GM21447 (cell line): ENCODE measurements around the gene HOXC10.

Experiments used
- ATAC-seq: cut with Tn5 transposase; IDR thresholded peaks from one replicate; pipeline ENCODE4 v1.9.1; 2021; ENCODE audit not compliant: unreplicated experiment

The HOXC10 gene

GRCh38 chr12:53976823-53977595, 7.9 kb upstream of the HOXC10 start:
- no peak for ATAC-seq

- no peak for ATAC-seq
These were observed 7.1 kb upstream of the HOXC10 start for GRCh38 chr12:53977596-53978445.

- no peak for ATAC-seq
These were observed 6.2 kb upstream of the HOXC10 start for GRCh38 chr12:53978477-53979356.

DNA sequence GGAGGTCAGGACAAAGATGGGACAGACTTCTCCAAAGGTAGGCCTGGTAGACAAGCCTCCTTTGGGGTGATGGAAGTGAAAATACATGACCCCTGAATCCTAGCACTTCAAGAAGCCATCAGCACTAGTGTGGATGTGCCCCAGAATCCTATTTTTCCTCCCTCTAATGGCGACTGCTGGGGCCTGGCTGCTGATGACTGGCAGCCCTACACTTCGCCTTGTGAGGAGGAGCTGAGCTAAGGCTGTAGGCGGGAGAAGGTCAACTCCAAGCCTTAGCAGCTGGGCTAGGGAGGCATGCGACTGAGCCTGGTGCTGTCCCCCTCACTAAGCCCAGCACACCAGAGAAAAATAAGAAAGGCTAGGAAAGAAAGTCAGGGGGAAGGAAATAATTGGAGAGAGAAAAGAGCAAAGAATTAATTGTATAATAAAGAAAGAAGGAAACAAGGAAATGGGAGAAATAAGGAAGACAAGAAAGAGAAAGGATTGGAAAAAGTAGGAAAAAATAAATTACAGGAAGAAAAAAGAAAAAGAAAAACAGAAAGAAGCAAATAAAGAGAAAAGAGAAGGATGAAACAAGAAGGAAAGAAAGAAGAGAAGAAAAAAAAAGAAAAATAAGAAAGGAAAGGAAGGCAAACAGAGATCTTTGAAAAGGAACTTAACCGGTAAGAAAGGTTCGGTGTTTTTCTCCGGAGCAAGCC, 4.7 kb upstream of the HOXC10 start:
- no peak for ATAC-seq

GRCh38 chr12:53980802-53981496, 4.0 kb upstream of the HOXC10 start:
- ATAC-seq, result no peak

- ATAC-seq, result no peak
These were observed 3.0 kb upstream of the HOXC10 start for GRCh38 chr12:53981634-53982565.

DNA sequence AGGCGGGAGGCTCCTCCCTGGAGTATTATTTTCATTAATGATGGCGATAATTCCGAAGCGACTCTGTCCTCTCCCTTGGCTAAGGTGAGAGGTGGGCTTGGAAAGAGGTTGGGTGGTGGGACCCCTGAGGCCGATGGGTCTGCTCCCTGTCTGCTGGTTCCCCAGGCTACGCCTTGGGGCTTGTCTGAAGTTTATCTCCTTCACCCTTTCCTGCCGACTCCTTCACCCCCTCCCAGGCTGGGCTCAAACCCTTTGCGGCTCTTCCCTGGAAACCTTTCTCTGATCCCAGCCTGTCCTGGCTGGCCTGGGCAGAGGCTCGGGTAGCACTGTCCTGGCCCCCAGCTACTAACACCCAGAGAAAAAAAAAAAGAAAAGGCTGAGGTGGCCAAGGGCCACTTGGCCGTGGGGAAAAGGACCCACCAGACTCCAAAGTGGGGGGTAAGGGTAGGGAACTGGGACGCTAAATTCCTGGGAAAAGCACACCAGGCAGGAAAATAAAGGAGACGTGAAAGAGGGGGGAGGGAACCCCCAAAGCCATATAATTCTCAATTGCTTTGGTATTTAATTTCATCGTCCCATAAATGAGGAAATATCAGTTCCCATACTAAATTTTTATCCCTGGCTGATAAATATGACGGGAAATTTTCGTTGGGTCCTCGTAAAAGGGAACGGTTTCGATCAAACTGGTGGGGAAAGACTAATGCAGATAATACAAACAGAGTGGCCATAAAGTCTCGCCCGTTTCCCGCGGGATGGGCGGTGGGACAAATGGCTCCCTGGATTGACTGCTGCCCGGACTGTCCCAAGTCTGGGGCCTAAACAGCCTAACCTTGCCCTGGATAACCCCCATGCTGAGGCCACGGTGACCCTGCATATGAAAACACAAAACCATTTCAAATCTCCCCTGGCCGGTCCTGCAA, 2.0 kb upstream of the HOXC10 start:
- ATAC-seq, result no peak

GRCh38 chr12:53983568-53983949, 1.4 kb upstream of the HOXC10 start:
- ATAC-seq, result no peak

DNA sequence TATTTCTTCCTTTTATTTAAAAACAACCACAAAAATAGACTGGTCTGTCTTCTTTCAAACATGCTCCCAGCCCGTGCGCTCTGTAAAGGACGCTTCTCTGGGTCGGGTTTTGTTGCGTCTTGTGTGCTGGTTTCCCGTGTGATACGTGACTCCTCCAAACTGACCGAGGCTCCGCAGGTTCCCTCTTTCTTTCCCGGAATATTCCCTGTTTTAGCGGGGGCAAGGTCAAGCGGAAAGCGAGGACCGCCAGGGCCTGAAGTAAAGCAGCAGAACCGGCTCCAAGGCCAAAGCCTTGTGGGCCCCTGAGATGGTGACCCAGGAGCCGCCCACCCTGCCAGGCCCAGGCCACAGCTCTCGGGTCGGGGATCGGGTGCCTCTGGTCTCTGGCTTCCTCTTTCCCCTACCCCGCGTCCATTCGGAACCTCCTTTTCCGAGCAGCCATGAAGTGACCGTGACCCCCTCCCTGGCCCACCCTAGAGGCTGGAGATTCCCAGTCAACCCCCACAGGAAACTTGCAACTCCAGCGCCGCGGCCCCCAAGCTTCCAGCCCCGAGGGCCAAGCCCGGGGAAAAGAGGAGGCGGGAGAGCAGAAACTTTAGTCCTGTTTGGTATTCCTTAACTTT, 885 bp upstream of the HOXC10 start:
- no peak for ATAC-seq

DNA sequence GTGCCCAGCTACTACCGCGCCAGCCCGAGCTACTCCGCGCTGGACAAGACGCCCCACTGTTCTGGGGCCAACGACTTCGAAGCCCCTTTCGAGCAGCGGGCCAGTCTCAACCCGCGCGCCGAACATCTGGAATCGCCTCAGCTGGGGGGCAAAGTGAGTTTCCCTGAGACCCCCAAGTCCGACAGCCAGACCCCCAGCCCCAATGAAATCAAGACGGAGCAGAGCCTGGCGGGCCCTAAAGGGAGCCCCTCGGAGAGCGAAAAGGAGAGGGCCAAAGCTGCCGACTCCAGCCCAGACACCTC, 697 bp downstream of the HOXC10 start:
- no peak for ATAC-seq

GRCh38 chr12:53985994-53986685, 1.2 kb downstream of the HOXC10 start:
- no peak for ATAC-seq

DNA sequence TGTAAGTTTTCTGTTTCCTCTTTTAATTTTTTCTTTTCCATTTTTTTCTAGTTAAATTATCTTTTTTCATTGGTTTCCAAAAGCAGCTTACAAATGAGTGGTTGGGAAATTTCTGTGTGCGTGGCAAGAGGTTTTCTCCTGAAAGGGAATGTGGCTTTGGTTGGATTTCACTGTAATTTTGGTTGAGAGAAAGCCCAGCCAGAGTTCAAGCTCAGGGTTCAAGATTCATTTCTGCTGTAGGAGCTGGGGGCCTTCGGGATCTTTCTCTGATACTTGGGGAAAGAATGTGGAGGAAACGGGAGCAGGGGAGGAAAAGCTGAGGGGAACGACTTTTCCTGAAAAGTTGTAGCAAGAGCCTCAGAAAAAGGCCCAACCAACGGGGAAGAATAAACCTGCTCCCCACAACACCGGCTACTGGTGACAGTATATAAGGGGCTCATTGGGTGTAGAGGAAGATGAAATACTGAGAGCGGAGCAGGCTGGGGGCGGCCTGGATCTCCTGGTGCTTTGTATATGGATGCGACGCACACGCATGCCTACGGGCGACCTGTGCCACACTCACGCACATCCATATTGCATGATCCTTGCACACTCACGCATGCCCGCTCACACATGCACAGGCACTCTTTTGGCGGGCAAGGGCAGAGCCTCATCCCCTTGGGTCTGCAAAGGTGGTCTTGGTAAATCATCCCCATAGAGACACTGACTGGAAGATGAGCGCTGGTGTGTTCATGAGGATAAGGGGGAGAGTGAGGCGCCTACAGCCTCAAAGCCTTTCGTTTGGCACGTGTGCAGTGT, 1.9 kb downstream of the HOXC10 start:
- ATAC-seq, result no peak

- no peak for ATAC-seq
These were observed 2.9 kb downstream of the HOXC10 start for GRCh38 chr12:53987787-53988230.

DNA sequence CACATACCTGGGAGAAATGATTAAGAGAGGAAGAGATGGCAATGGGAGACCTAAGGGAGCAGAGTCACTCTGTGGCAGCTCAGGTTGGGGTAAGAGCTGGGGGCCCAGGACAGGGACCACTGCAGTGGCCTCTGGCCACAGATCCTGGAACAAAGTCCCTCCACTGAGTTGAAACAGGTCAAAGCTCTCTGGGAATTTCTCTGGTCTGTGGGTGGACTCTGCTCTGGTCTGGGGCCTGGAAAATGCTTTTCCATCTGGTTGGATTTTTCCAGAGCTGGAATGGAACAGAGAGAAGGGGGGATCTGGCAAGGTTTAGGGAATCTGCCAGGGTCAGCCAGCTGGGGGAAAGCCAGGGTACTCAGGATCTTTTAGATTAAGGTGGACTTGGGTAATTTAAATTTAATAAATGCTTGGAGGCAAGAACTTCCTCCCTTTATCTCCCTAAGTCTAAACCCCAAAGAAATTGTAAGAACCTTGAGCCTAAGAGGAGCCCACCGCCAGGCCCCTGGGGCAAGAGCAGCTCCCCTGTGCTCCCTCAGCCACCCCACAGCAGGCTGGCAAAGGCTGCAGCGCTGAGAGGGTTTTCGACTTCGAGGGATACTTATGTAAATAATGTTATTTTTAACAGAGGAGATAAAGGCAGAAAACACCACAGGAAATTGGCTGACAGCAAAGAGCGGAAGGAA, 3.7 kb downstream of the HOXC10 start:
- no peak for ATAC-seq

DNA sequence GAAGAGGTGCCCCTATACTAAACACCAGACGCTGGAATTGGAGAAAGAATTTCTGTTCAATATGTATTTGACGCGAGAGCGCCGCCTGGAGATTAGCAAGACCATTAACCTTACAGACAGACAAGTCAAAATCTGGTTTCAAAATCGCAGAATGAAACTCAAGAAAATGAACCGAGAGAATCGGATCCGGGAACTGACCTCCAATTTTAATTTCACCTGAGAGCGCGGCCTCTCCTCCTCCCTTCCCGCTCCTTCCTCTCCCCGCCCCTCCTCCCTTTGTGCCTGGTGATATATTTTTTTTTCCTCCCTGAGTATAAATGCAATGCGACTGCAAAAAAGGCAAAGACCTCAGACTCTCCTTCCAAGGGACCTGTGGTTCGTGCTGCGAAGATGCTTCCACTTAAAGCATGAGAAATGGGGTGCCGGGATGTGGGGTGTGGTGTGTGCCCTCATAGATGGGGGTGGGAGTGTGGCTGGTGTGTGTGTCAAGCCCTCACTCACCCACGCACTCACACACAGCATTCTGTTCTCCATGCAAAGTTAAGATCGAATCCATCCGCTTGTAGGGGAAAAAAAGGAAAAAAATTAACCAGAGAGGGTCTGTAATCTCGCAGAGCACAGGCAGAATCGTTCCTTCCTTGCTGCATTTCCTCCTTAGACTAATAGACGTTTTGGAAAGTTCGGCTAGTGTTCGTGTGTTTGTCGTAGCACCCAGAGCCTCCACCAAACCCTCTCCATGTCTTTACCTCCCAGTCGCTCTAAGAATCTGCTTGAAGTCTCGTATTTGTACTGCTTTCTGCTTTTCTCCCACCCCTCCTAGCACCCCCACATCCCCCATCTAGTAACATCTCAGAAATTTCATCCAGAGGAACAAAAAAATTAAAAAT, 4.5 kb downstream of the HOXC10 start:
- ATAC-seq, result no peak
